Erythroblast (primary cell): ENCODE results near the gene CHTOP.

Experiments used
- GATA1 ChIP-seq: IDR thresholded peaks from 2 replicates; pipeline ENCODE4 v1.6.1; 2011; ENCODE audit warnings: low read depth, mild to moderate bottlenecking, control low read depth, low read length, moderate library complexity
- POLR2A ChIP-seq: IDR thresholded peaks from 2 replicates; pipeline ENCODE4 v1.6.1; 2011; ENCODE audit warnings: mild to moderate bottlenecking, low read length

GRCh38 chr1:153586347-153586746 is 47.5 kb upstream of the CHTOP start:
- TF ChIP-seq POLR2A (no peak), GATA1 (no peak)
